LNCaP clone FGC (cell line): Measurements from ENCODE around the gene EDARADD.
A peak's percentile ranks its signal among the peaks of the same experiment; 100 is the strongest.

Experiments
- DNase-seq: peaks from one replicate; pipeline ENCODE4 v3.0.0-alpha.2; 2011; ENCODE audit warnings: low read depth
- H3K4me3 ChIP-seq: 2 replicates; pipeline ENCODE4 v1.5.1; 2011; ENCODE audit warnings: mild to moderate bottlenecking, low read depth, low read length, control low read depth
- CTCF ChIP-seq: IDR thresholded peaks from 2 replicates; pipeline ENCODE4 v1.5.1; 2012; ENCODE audit warnings: mild to moderate bottlenecking; ENCODE audit not compliant: control insufficient read depth, insufficient read depth; ENCODE audit errors: extremely low read depth

Gene EDARADD

GRCh38 chr1:236522937-236523703 lies 129.0 kb downstream of the EDARADD start:
- no peak for TF ChIP-seq CTCF
- DNase-seq: peak; percentile 70
- H3K4me3 ChIP-seq: peak overlapping the region; percentile 74

GRCh38 chr1:236523704-236524141 lies 129.6 kb downstream of the EDARADD start, which contains the start of gene LGALS8:
Gene LGALS8 (plus strand): TSS chr1:236523982. CDS start chr1:236526071, 2,089 bp downstream.
- peak within 1 kb of the TSS; percentile 74 for H3K4me3 ChIP-seq
- 0 out of 2 replicates have a peak, but pooled peaks have one; percentile 2 for TF ChIP-seq CTCF
- DNase-seq: no peak

- TF ChIP-seq CTCF: no peak
- peak overlapping the region; percentile 74 for H3K4me3 ChIP-seq
Observed at GRCh38 chr1:236524142-236524894, 130.2 kb downstream of the EDARADD start.

GRCh38 chr1:236524895-236525184 lies 130.8 kb downstream of the EDARADD start:
- no peak for TF ChIP-seq CTCF
- H3K4me3 ChIP-seq: peak overlapping the region; percentile 74
- DNase-seq: no peak

More at GRCh38 chr1:236524142-236524894, 130.2 kb downstream of the EDARADD start:
- peak; percentile 70 for DNase-seq

- H3K4me3 ChIP-seq: no peak overlapping the region
- no peak for TF ChIP-seq CTCF
- no peak for DNase-seq
Observed at GRCh38 chr1:236526079-236526478, 132.0 kb downstream of the EDARADD start.

GRCh38 chr1:236530286-236530685 lies 136.2 kb downstream of the EDARADD start:
- no peak for DNase-seq
- H3K4me3 ChIP-seq: no peak overlapping the region
- TF ChIP-seq CTCF: no peak

GRCh38 chr1:236530959-236531358 lies 136.9 kb downstream of the EDARADD start:
- H3K4me3 ChIP-seq: no peak overlapping the region
- no peak for DNase-seq

More at GRCh38 chr1:236530959-236531358, 136.9 kb downstream of the EDARADD start:
- no peak for TF ChIP-seq CTCF
